ENCODE measurements around the gene DGKI. TPM values are rescaled to one million over a fixed set of nuclear protein-coding genes. Genes with fewer than 3 reads are reported as not detected.

The DGKI gene
- total and polyA plus RNA-seq, 3 donors from 2014 or later = 3.2 to 6.6 (median 4.3) TPM

DNA sequence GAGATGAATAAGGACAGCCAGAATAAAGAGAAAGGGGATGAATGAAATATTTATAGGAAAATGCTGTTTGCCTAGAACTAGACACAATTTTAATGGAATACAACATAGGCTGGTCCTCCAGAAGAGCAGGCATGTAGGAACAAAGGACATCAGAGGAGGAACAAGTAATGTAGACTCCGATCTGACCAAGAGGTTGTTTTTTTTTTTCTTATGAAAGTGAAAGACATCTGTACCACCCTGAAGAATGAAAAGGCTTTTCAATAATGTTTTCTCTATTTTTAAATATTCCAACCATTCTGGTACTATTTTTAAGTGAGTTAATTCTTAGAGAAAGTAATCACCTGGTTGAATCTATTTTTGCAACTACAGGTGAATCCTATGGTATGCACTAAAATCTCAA lies 366.4 kb downstream of the DGKI start:
- no peaks in the 10 kb centered on the region for H3K27me3 ChIP-seq
- intact Hi-C loops (cut with DNase I; ENCODE audit: low total_unique reads) = no loop called here
- no peaks in the 10 kb centered on the region for H3K9me3 ChIP-seq
- H3K4me3 ChIP-seq = no peak overlapping the region
- H3K4me1 ChIP-seq = no peaks in the 10 kb centered on the region
- H3K36me3 ChIP-seq (ENCODE audit: low read depth, missing control alignments) = no peaks in the 10 kb centered on the region
- no peak for TF ChIP-seq POLR2A (IDR thresholded peaks at IDR 0.05)
- TF ChIP-seq, protein P1, sequence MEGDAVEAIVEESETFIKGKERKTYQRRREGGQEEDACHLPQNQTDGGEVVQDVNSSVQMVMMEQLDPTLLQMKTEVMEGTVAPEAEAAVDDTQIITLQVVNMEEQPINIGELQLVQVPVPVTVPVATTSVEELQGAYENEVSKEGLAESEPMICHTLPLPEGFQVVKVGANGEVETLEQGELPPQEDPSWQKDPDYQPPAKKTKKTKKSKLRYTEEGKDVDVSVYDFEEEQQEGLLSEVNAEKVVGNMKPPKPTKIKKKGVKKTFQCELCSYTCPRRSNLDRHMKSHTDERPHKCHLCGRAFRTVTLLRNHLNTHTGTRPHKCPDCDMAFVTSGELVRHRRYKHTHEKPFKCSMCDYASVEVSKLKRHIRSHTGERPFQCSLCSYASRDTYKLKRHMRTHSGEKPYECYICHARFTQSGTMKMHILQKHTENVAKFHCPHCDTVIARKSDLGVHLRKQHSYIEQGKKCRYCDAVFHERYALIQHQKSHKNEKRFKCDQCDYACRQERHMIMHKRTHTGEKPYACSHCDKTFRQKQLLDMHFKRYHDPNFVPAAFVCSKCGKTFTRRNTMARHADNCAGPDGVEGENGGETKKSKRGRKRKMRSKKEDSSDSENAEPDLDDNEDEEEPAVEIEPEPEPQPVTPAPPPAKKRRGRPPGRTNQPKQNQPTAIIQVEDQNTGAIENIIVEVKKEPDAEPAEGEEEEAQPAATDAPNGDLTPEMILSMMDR (IDR thresholded peaks at IDR 0.05) = no peak
- 87 to 95% methylated on average over 1 of the region's 1 CpG for WGBS, 2 donors
- no peak for DNase-seq
- H3K27ac ChIP-seq = no peak overlapping the region

DNA sequence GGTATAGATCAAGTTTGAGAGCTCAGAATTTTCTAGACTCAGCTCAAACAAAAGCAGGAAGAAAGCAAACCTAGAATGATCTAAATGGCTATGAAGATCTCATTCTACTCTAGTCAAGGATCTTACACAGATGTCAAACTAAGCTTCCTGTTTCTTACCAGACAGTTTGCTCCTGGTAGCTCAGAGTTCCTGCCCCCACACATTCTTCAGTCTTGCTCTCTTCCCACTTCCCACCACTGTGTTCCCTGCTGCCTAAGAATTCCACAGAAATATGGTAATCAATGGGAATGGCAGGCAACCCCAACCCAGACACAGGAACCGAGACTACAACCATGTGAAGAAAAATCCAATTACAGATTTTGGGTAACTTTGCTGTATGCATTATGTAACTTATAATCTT lies 369.8 kb downstream of the DGKI start:
- 64 to 76% methylated on average over 1 of the region's 1 CpG for WGBS, 2 donors
- H3K9me3 ChIP-seq = no peaks in the 10 kb centered on the region
- intact Hi-C loops (cut with DNase I; ENCODE audit: low total_unique reads) = no loop called here
- no peaks in the 10 kb centered on the region for H3K36me3 ChIP-seq (ENCODE audit: low read depth, missing control alignments)
- no peaks in the 10 kb centered on the region for H3K4me1 ChIP-seq
- H3K27me3 ChIP-seq = no peaks in the 10 kb centered on the region
- no peak overlapping the region for H3K27ac ChIP-seq
- H3K4me3 ChIP-seq = no peak overlapping the region
- no peak for TF ChIP-seq POLR2A (IDR thresholded peaks at IDR 0.05)
- TF ChIP-seq, protein P1 (IDR thresholded peaks at IDR 0.05) = no peak
- no peak for DNase-seq

DNA sequence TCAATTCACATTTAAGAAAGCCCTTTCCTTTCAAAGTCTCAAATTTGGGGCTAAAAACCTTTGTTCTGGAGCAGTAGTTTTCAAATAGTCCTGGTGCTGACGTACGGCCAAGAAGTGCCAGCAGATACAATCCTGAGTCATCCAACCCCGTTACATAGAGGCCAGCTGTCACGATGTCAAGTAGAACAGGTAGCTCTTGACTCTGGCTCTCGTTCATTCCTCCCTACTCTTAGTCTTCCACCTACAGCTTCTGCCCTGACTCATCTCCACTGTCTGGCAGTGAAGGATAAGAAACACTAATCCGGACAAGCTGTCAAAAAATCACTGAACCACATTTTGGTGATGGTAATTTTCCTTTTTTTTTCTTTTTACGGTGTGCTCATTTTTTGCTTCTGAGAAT lies 370.8 kb downstream of the DGKI start:
- no peak for DNase-seq
- TF ChIP-seq, protein P1 (IDR thresholded peaks at IDR 0.05) = no peak
- no peak for TF ChIP-seq POLR2A (IDR thresholded peaks at IDR 0.05)
- WGBS, 2 donors = 85 to 87% methylated on average over 7 of the region's 7 CpGs

DNA sequence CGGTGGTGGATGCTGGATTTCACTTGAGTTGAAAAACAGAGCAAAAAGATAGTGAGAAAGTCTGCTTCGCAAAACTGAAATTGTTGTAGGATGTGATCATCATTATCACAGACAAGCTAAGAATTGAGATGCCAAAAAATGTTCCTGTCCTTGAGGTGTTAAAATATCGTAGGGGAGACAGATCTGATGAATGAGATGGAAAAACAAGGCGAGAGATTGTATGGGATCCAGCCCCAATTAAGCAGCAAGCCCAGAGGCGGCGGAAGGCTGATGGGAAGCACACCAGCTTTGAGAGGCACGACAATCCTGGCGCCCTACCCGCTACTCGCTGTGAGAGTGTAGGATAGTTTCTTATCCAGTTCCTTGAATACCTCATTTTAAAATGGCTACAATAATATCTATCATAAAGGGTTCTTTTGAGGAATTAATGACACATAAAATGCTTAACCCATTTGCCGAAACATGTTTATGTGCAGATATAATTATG lies 372.2 kb downstream of the DGKI start:
- H3K27ac ChIP-seq = no peak overlapping the region
- TF ChIP-seq, protein P1 (IDR thresholded peaks at IDR 0.05) = no peak
- no peak for TF ChIP-seq POLR2A (IDR thresholded peaks at IDR 0.05)
- no peaks in the 10 kb centered on the region for H3K27me3 ChIP-seq
- DNase-seq = no peak
- 88 to 89% methylated on average over 11 of the region's 11 CpGs for WGBS, 2 donors
- no peaks in the 10 kb centered on the region for H3K36me3 ChIP-seq (ENCODE audit: low read depth, missing control alignments)
- intact Hi-C loops (cut with DNase I; ENCODE audit: low total_unique reads) = no loop called here
- no peaks in the 10 kb centered on the region for H3K4me1 ChIP-seq
- no peaks in the 10 kb centered on the region for H3K9me3 ChIP-seq
- H3K4me3 ChIP-seq = no peak overlapping the region

More for the DNA sequence above, 370.8 kb downstream of the DGKI start:
- Histone ChIP-seq H3K27me3 (no peaks in the 10 kb centered on the region), H3K36me3 (ENCODE audit: low read depth, missing control alignments) (no peaks in the 10 kb centered on the region), H3K4me1 (no peaks in the 10 kb centered on the region), H3K27ac (no peak overlapping the region), H3K9me3 (no peaks in the 10 kb centered on the region), H3K4me3 (no peak overlapping the region)
- intact Hi-C loops (cut with DNase I; ENCODE audit: low total_unique reads) = no loop called here

DNA sequence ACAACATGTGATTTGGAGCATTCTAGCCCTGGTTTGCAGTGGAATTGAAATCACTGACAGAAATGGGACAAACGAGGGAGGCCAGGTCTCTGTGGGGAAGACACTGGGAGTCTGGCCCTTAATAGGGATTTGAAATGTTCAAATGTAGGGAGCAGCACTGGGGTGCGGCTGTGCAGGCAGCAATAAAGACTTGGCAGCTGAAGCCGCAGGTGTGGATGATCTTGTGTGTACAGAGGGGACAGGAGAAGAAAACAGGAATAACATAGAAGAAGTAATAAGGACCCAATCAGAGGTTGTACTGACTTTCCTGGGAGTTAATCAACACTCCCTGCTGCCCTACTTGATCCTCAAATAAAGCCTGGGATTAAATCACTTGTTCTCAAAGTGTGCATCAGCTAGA lies 375.6 kb downstream of the DGKI start:
- WGBS, 2 donors = 75 to 81% methylated on average over 3 of the region's 3 CpGs
- Histone ChIP-seq H3K4me1 (no peaks in the 10 kb centered on the region), H3K9me3 (no peaks in the 10 kb centered on the region), H3K27ac (no peak overlapping the region), H3K36me3 (ENCODE audit: low read depth, missing control alignments) (no peaks in the 10 kb centered on the region), H3K27me3 (no peaks in the 10 kb centered on the region), H3K4me3 (no peak overlapping the region)
- no peak for DNase-seq
- intact Hi-C loops (cut with DNase I; ENCODE audit: low total_unique reads) = no loop called here
- no peak for TF ChIP-seq POLR2A (IDR thresholded peaks at IDR 0.05)
- TF ChIP-seq, protein P1 (IDR thresholded peaks at IDR 0.05) = no peak
